Measurements from ENCODE around the gene ERF. TPM values are rescaled to one million over a fixed set of nuclear protein-coding genes. Genes with fewer than 3 reads are reported as not detected.

Gene ERF
- total RNA-seq, 1 experiment from 2014 or later: 35.1 TPM

- Mint-ChIP-seq H3K36me3 (ENCODE audit: insufficient read depth, unreplicated experiment) (no peaks in the 10 kb centered on the region), H3K4me3 (ENCODE audit: unreplicated experiment) (peak overlapping the region; percentile 85), H3K27ac (ENCODE audit: low read depth, unreplicated experiment) (peak overlapping the region; percentile 85), H3K9me3 (ENCODE audit: unreplicated experiment) (no peaks in the 10 kb centered on the region), H3K4me1 (ENCODE audit: insufficient read depth, unreplicated experiment) (peaks cover 22% of the 10 kb centered on the region), H3K27me3 (ENCODE audit: insufficient read depth, unreplicated experiment) (no peaks in the 10 kb centered on the region)
- intact Hi-C loops (cut with micrococcal nuclease): no loop called here
- CTCF ChIA-PET: interaction anchor here (0.6 to 3.6 kb wide), 3 partner anchors 27 to 68 kb away, joined by 3 to 33 read pairs (median 8); no protein-coding TSS in a partner anchor
- no peak for TF ChIP-seq CTCF (IDR thresholded peaks at IDR 0.05; ENCODE audit: unreplicated experiment)
- no peak for DNase-seq (ENCODE audit: unreplicated experiment)
- POLR2A ChIA-PET: interaction anchor here (0.7 to 4.0 kb wide), 7 partner anchors 10 to 48 kb away, joined by 3 to 22 read pairs (median 3); partner anchors contain the start of genes CIC, GSK3A and ZNF526
- TSS peak; percentile 15 for BruUV-seq (replicated peaks)
Measured at GRCh38 chr19:42252365-42253244, 2.3 kb downstream of the ERF start.

- no peak for DNase-seq (ENCODE audit: unreplicated experiment)
- ChIA-PET POLR2A (interaction anchor here (0.7 to 4.0 kb wide), 5 partner anchors 9 to 31 kb away, joined by 3 to 22 read pairs (median 5); partner anchors contain the start of genes CIC and GSK3A), CTCF (interaction anchor here (0.6 to 3.6 kb wide), 9 partner anchors 9 to 310 kb away, joined by 3 to 33 read pairs (median 4); partner anchors contain the start of gene POU2F2)
- intact Hi-C loops (cut with micrococcal nuclease): no loop called here
- Mint-ChIP-seq H3K27me3 (ENCODE audit: insufficient read depth, unreplicated experiment) (no peaks in the 10 kb centered on the region), H3K4me3 (ENCODE audit: unreplicated experiment) (peak overlapping the region; percentile 85), H3K9me3 (ENCODE audit: unreplicated experiment) (no peaks in the 10 kb centered on the region), H3K36me3 (ENCODE audit: insufficient read depth, unreplicated experiment) (peaks cover under 1% of the 10 kb centered on the region), H3K27ac (ENCODE audit: low read depth, unreplicated experiment) (peak overlapping the region; percentile 85), H3K4me1 (ENCODE audit: insufficient read depth, unreplicated experiment) (peaks cover 26% of the 10 kb centered on the region)
- no peak for TF ChIP-seq CTCF (IDR thresholded peaks at IDR 0.05; ENCODE audit: unreplicated experiment)
- no TSS peak for BruUV-seq (replicated peaks)
Measured at GRCh38 chr19:42251572-42252358, 3.2 kb downstream of the ERF start.

GRCh38 chr19:42250666-42251531 is 4.0 kb downstream of the ERF start:
- POLR2A ChIA-PET: interaction anchor here (1.2 to 4.0 kb wide), 4 partner anchors 8 to 29 kb away, joined by 5 to 22 read pairs (median 13); partner anchors contain the start of genes CIC and GSK3A
- Mint-ChIP-seq H3K27ac (ENCODE audit: low read depth, unreplicated experiment) (no peak overlapping the region), H3K27me3 (ENCODE audit: insufficient read depth, unreplicated experiment) (no peaks in the 10 kb centered on the region), H3K36me3 (ENCODE audit: insufficient read depth, unreplicated experiment) (peaks cover 9% of the 10 kb centered on the region), H3K4me1 (ENCODE audit: insufficient read depth, unreplicated experiment) (peaks cover 32% of the 10 kb centered on the region), H3K4me3 (ENCODE audit: unreplicated experiment) (peak overlapping the region; percentile 85), H3K9me3 (ENCODE audit: unreplicated experiment) (no peaks in the 10 kb centered on the region)
- no peak for TF ChIP-seq CTCF (IDR thresholded peaks at IDR 0.05; ENCODE audit: unreplicated experiment)
- no peak for DNase-seq (ENCODE audit: unreplicated experiment)
- intact Hi-C loops (cut with micrococcal nuclease): no loop called here
- BruUV-seq (replicated peaks): no TSS peak
- CTCF ChIA-PET: interaction anchor here (0.6 to 3.6 kb wide), 8 partner anchors 10 to 311 kb away, joined by 3 to 33 read pairs (median 4); partner anchors contain the start of gene POU2F2
